Large intestine (tissue), 3 donors: ENCODE results near the gene TAF1B. TPM values are rescaled to one million over a fixed set of nuclear protein-coding genes. Genes with fewer than 3 reads are reported as not detected.

ENCODE experiments used
- DNase-seq, 2 donors: peaks; one replicate each; pipeline versions ENCODE4 v3.0.0 to v3.0.0-alpha.2; 2013
- H3K27ac ChIP-seq: one replicate; pipeline ENCODE4 v1.5.1; 2013; ENCODE audit warnings: low read length
- H3K27me3 ChIP-seq: 2 replicates; pipeline ENCODE4 v1.6.1; 2013; ENCODE audit warnings: low read length; ENCODE audit not compliant: control insufficient read depth, insufficient read depth
- H3K36me3 ChIP-seq: 2 replicates; pipeline ENCODE4 v1.6.1; 2013; ENCODE audit warnings: low read length; ENCODE audit not compliant: control insufficient read depth, insufficient read depth
- H3K4me1 ChIP-seq: one replicate; pipeline ENCODE4 v1.6.1; 2013; ENCODE audit warnings: low read length; ENCODE audit not compliant: control insufficient read depth, insufficient read depth
- H3K4me3 ChIP-seq: one replicate; pipeline ENCODE4 v1.5.1; 2013; ENCODE audit warnings: low read length
- H3K9me3 ChIP-seq: one replicate; pipeline ENCODE4 v1.6.1; 2013; ENCODE audit warnings: mild to moderate bottlenecking, low read depth, low read length, moderate library complexity; ENCODE audit not compliant: control insufficient read depth
- WGBS: methylation state at CpG from one replicate; pipeline ENCODE4 v1.1.5; 2013; ENCODE audit warnings: low lambda C conversion rate; ENCODE audit not compliant: insufficient coverage; 5-methylcytosine and 5-hydroxymethylcytosine counted together
- polyA plus RNA-seq: library from polyadenylated mRNA; unstranded; fragments of 120-200 nt; gene quantifications from one replicate; pipeline ENCODE4 v1.2.1, GENCODE V29; 2013

The TAF1B gene
- polyA plus RNA-seq, 1 donor, result 12.0 TPM

GRCh38 chr2:9815844-9816279 is 27.4 kb upstream of the TAF1B start:
- Histone ChIP-seq H3K4me1 (peaks cover 4% of the 10 kb centered on the region), H3K27me3 (no peaks in the 10 kb centered on the region), H3K4me3 (no peak overlapping the region), H3K36me3 (no peaks in the 10 kb centered on the region), H3K27ac (no peak overlapping the region), H3K9me3 (no peaks in the 10 kb centered on the region)
- no peak for DNase-seq
- 66% methylated on average over 3 of the region's 17 CpGs for WGBS

GRCh38 chr2:9818097-9818496 is 25.2 kb upstream of the TAF1B start:
- Histone ChIP-seq H3K4me1 (peaks cover 4% of the 10 kb centered on the region), H3K27me3 (no peaks in the 10 kb centered on the region), H3K9me3 (no peaks in the 10 kb centered on the region), H3K36me3 (no peaks in the 10 kb centered on the region), H3K4me3 (no peak overlapping the region), H3K27ac (no peak overlapping the region)
- WGBS, result no CpG with 5 or more reads among the region's 2 CpGs
- DNase-seq, result no peak

- no peak overlapping the region for H3K27ac ChIP-seq
- H3K9me3 ChIP-seq, result no peaks in the 10 kb centered on the region
- DNase-seq, result no peak
- H3K4me1 ChIP-seq, result no peaks in the 10 kb centered on the region
- 100% methylated on average over 1 of the region's 13 CpGs for WGBS
- H3K27me3 ChIP-seq, result no peaks in the 10 kb centered on the region
- H3K36me3 ChIP-seq, result no peaks in the 10 kb centered on the region
- no peak overlapping the region for H3K4me3 ChIP-seq
These were observed 23.7 kb upstream of the TAF1B start for GRCh38 chr2:9819551-9819950.

GRCh38 chr2:9820020-9820973 is 23.0 kb upstream of the TAF1B start:
- no CpG with 5 or more reads among the region's 32 CpGs for WGBS
- Histone ChIP-seq H3K4me1 (no peaks in the 10 kb centered on the region), H3K9me3 (no peaks in the 10 kb centered on the region), H3K27ac (no peak overlapping the region), H3K4me3 (no peak overlapping the region), H3K27me3 (no peaks in the 10 kb centered on the region), H3K36me3 (no peaks in the 10 kb centered on the region)
- DNase-seq, result no peak

- Histone ChIP-seq H3K27ac (no peak overlapping the region), H3K27me3 (no peaks in the 10 kb centered on the region), H3K4me3 (no peak overlapping the region), H3K4me1 (no peaks in the 10 kb centered on the region), H3K9me3 (no peaks in the 10 kb centered on the region), H3K36me3 (no peaks in the 10 kb centered on the region)
- DNase-seq, result no peak
- WGBS, result no CpG with 5 or more reads among the region's 12 CpGs
These were observed 21.3 kb upstream of the TAF1B start for GRCh38 chr2:9821805-9822445.

- Histone ChIP-seq H3K9me3 (no peaks in the 10 kb centered on the region), H3K4me1 (no peaks in the 10 kb centered on the region), H3K27ac (no peak overlapping the region), H3K27me3 (no peaks in the 10 kb centered on the region), H3K36me3 (no peaks in the 10 kb centered on the region), H3K4me3 (no peak overlapping the region)
- WGBS, result 90% methylated on average over 2 of the region's 3 CpGs
- no peak for DNase-seq
These were observed 18.8 kb upstream of the TAF1B start for GRCh38 chr2:9824441-9824840.

GRCh38 chr2:9824956-9825720 is 18.1 kb upstream of the TAF1B start:
- Histone ChIP-seq H3K27me3 (no peaks in the 10 kb centered on the region), H3K9me3 (no peaks in the 10 kb centered on the region), H3K27ac (no peak overlapping the region), H3K4me1 (no peaks in the 10 kb centered on the region), H3K4me3 (no peak overlapping the region), H3K36me3 (no peaks in the 10 kb centered on the region)
- 80% methylated on average over 2 of the region's 5 CpGs for WGBS
- no peak for DNase-seq

GRCh38 chr2:9826208-9826607 is 17.1 kb upstream of the TAF1B start:
- WGBS, result 100% methylated on average over 1 of the region's 4 CpGs

GRCh38 chr2:9830685-9831410 is 12.4 kb upstream of the TAF1B start:
- no CpG with 5 or more reads among the region's 5 CpGs for WGBS
- peak; percentile 26 to 54 for DNase-seq
- no peak overlapping the region for H3K27ac ChIP-seq

More at GRCh38 chr2:9826208-9826607, 17.1 kb upstream of the TAF1B start:
- no peak overlapping the region for H3K4me3 ChIP-seq
- no peak for DNase-seq
- no peaks in the 10 kb centered on the region for H3K9me3 ChIP-seq
- H3K27ac ChIP-seq, result no peak overlapping the region
- H3K27me3 ChIP-seq, result no peaks in the 10 kb centered on the region
- no peaks in the 10 kb centered on the region for H3K4me1 ChIP-seq
- no peaks in the 10 kb centered on the region for H3K36me3 ChIP-seq

GRCh38 chr2:9831670-9832069 is 11.6 kb upstream of the TAF1B start:
- 73% methylated on average over 3 of the region's 6 CpGs for WGBS

More at GRCh38 chr2:9830685-9831410, 12.4 kb upstream of the TAF1B start:
- Histone ChIP-seq H3K36me3 (no peaks in the 10 kb centered on the region), H3K4me1 (no peaks in the 10 kb centered on the region), H3K27me3 (no peaks in the 10 kb centered on the region), H3K9me3 (no peaks in the 10 kb centered on the region), H3K4me3 (no peak overlapping the region)

More at GRCh38 chr2:9831670-9832069, 11.6 kb upstream of the TAF1B start:
- Histone ChIP-seq H3K27me3 (no peaks in the 10 kb centered on the region), H3K4me1 (no peaks in the 10 kb centered on the region), H3K27ac (no peak overlapping the region), H3K9me3 (no peaks in the 10 kb centered on the region), H3K36me3 (no peaks in the 10 kb centered on the region), H3K4me3 (no peak overlapping the region)
- DNase-seq, result no peak
